Right cardiac atrium (tissue), 5 donors: ENCODE results near the gene TBC1D23. TPM values are rescaled to one million over a fixed set of nuclear protein-coding genes. Genes with fewer than 3 reads are reported as not detected.
"Not testable (repeated sequence)": the region's sequence is repeated elsewhere in the genome, so short reads cannot be mapped to it uniquely, and the experiment has no call there.

Experiments
- ATAC-seq, 2 donors: fragments of 200-7000 bp; cut with Tn5 transposase; one replicate each; pipeline versions ENCODE4 v1.8.0 to v1.9.1; 2020; ENCODE audit warnings: moderate library complexity in 2 of 2, mild to moderate bottlenecking in 1 of 2
- DNase-seq, 3 donors: peaks; one replicate each; pipeline ENCODE4 v3.0.0-alpha.2; 2020
- H3K27ac ChIP-seq: one replicate; pipeline ENCODE4 v1.5.1; 2013; ENCODE audit warnings: mild to moderate bottlenecking, low read length, control low read depth, moderate library complexity
- H3K27me3 ChIP-seq: one replicate; pipeline ENCODE4 v1.6.1; 2013; ENCODE audit not compliant: control insufficient read depth, insufficient read depth
- H3K4me1 ChIP-seq: one replicate; pipeline ENCODE4 v1.6.1; 2013; ENCODE audit warnings: low read length; ENCODE audit not compliant: control insufficient read depth, insufficient read depth
- H3K4me3 ChIP-seq: one replicate; pipeline ENCODE4 v1.5.1; 2013; ENCODE audit warnings: low read length, control low read depth
- H3K9me3 ChIP-seq: one replicate; pipeline ENCODE4 v1.6.1; 2013; ENCODE audit warnings: low read length; ENCODE audit not compliant: control insufficient read depth
- WGBS: extraction: QIAGEN DNeasy Blood & Tissue Kit; methylation state at CpG from one replicate; pipeline ENCODE4 v1.1.7; 2013; 5-methylcytosine and 5-hydroxymethylcytosine counted together
- intact Hi-C, 4 donors: fragments of 100-400 bp; cut with DNase I; formaldehyde crosslinking; loops; one replicate each; pipeline versions ENCODE4 v1.11.0 to v1.14.0; 2022 to 2023
- polyA plus RNA-seq: library from polyadenylated mRNA; stranded (reverse); fragments of 200-250 nt; gene quantifications from one replicate; pipeline ENCODE4 v1.2.3, GENCODE V29; 2013
- total RNA-seq, 4 donors: library from RNA; stranded (reverse); fragmentation: NEBNext Ultra II Directional; extraction: Animal tissue kit (Norgen Biotek cat#: 25700); gene quantifications; one replicate each; pipeline ENCODE4 v1.2.1, GENCODE V29; 2021
- donor health status: healthy with polysubstance abuse.
- donor health status: DM: no; HTN: yes; CAD: no.
- donor health status: DM: no; HTN: no; CAD: no.
- donor health status: DM: no; HTN: yes; CAD: no; lungs with severe emphysema.
- donor health status: DM: yes; HTN: yes; CAD: no.

Gene TBC1D23
- total and polyA plus RNA-seq, 5 donors: 15.0 to 37.4 (median 31.1) TPM

DNA sequence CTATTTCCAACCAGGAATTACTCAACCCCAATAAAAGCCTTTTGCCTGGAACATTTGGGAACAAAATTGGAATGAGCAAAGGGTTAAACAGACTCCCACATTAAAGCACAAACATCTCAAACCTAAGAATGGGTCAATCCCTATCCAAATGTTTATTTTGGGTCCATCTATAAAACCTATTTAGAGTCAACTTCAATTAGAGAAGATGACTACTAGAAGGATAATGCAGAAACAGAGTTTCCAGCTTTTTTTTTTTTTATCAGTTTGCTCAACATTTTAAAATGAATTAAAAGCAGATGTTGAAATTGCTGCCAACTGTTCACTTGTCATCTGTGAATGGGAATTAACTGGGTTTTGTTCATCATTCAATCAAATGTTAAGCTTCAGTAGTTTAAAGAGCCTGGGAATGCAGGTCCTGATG is 4.1 kb upstream of the TBC1D23 start:
- Histone ChIP-seq H3K9me3 (no peaks in the 10 kb centered on the region), H3K4me1 (no peaks in the 10 kb centered on the region), H3K4me3 (no peak overlapping the region), H3K27me3 (no peaks in the 10 kb centered on the region), H3K27ac (no peak overlapping the region)
- intact Hi-C loops: loop anchor here in 3 of 4 donors (5.0 to 10.0 kb wide), 4 partner anchors 92 to 424 kb away; no protein-coding TSS in a partner anchor
- DNase-seq: no peak
- ATAC-seq: no peak

DNA sequence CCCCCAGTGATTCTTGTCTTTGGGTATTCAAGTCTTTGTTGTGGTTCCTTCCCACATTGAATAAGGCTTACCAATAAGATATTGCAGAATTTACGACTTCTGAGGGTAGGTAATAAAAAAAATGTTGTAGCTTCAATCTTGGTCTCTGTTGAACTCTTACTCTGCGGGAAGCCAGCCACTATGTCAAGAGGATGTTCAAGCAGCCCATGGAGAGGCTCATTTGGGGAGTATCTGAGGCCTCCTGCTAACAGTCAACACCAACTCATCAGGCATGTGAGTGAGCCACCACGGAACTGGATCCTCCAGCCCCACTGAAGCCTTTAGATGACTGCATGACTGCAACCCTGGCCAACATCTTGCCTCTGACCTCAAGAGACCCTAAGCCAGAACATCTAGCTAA is 3.2 kb upstream of the TBC1D23 start:
- DNase-seq: no peak
- WGBS: 67% methylated on average over 3 of the region's 3 CpGs
- no peak overlapping the region for H3K4me3 ChIP-seq
- no peaks in the 10 kb centered on the region for H3K27me3 ChIP-seq
- H3K9me3 ChIP-seq: no peaks in the 10 kb centered on the region
- intact Hi-C loops: loop anchor here in 3 of 4 donors (5.0 to 10.0 kb wide), 4 partner anchors 93 to 425 kb away; no protein-coding TSS in a partner anchor
- no peak overlapping the region for H3K27ac ChIP-seq
- ATAC-seq: no peak
- no peaks in the 10 kb centered on the region for H3K4me1 ChIP-seq

DNA sequence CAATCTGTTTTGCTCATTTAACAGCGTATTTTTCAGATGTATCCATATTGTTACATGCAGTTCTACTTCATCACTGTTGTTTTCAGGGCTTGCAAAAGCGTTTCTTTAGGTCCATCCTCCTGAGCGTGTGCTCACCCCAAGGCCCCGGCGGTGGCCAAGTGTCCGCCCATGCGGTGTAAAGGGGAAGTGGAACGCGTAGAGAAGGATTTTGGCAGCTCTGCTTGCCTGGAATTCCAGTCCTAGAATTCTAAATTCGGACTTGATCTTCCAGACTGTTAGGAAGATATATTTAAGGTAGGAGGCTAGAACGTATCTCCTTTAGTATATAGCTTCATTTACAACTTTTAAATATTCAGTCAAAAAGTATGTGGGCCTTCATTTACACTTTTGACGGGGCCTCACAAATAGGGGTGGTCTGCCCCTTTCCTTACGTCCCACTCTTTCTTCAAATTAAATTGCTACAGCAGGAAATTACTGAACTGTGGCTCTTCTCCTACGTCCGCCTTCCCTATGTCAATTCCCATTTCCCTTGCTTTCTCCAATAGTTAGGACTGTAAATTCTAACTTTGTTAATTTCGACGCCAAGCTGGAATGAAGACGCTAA is 609 bp upstream of the TBC1D23 start:
- DNase-seq: peak; percentile 74 to 85 (median 80)
- peak overlapping the region; percentile 94 for H3K27ac ChIP-seq
- no peaks in the 10 kb centered on the region for H3K9me3 ChIP-seq
- intact Hi-C loops: no loop called here
- WGBS: 6% methylated on average over 18 of the region's 18 CpGs
- H3K27me3 ChIP-seq: no peaks in the 10 kb centered on the region
- peak; percentile 63 to 74 for ATAC-seq
- H3K4me1 ChIP-seq: no peaks in the 10 kb centered on the region
- peak overlapping the region; percentile 36 for H3K4me3 ChIP-seq

DNA sequence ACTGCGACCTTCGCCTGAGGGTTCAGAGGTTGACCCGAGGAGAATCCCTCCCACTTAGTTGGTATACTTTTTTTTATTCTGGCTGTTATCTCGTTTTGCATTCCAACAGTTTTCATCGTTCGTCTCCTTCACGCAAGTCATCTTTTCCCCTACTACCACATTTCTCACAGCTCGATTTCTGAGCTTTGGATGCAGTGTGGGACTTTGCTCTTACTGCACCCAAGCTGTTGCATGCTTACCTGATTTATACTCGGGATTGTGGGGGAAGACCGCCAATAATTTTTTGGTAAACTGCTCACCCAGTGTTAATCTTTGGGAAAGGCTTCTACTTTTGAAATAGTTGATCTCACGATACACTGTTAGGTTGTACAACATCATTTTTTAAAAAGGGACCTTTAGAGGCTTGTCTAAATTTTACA is 702 bp downstream of the TBC1D23 start:
- 3% methylated on average over 11 of the region's 11 CpGs for WGBS
- Histone ChIP-seq H3K27ac (peak overlapping the region; percentile 82), H3K27me3 (no peaks in the 10 kb centered on the region), H3K4me3 (peak overlapping the region; percentile 77), H3K9me3 (no peaks in the 10 kb centered on the region), H3K4me1 (no peaks in the 10 kb centered on the region)
- DNase-seq (no peak), ATAC-seq (no peak)
- intact Hi-C loops: no loop called here

DNA sequence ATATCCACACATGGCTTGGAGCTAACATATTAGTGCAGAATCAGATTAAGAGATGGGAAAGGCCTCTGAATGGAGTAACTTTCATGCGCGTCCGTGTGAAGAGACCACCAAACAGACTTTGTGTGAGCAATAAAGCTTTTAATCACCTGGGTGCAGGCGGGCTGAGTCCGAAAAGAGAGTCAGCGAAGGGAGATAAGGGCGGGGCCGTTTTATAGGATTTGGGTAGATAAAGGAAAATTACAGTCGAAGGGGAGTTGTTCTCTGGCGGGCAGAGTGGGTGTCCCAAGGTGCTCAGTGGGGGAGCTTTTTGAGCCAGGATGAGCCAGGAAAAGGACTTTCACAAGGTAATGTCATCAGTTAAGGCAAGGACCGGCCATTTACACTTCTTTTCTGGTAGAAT is 2.1 kb downstream of the TBC1D23 start:
- H3K9me3 ChIP-seq, H3K27ac ChIP-seq, H3K27me3 ChIP-seq, H3K4me3 ChIP-seq, DNase-seq, ATAC-seq, intact Hi-C loops, H3K4me1 ChIP-seq: not testable (repeated sequence)
- WGBS: 80% methylated on average over 11 of the region's 11 CpGs

DNA sequence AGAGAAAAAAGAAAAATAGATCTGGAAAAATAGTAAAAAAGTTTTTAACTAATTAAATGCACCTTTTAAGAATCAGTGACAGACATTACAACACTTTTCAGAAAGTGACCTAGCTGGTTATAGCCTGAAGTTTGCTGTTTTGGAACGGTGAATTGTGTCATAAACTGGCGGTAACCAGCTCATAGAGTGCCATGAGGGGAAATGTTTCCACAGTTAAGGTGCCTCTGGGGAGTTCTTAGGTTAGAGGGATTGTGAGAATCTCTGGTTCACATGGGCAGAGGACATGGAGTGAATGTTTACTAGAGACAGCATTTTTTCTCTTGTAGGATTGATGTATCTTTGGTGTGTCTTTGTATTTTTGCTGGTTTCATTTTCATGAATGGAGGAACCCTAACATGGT is 2.8 kb downstream of the TBC1D23 start:
- H3K4me1 ChIP-seq: no peaks in the 10 kb centered on the region
- WGBS: 72% methylated on average over 2 of the region's 2 CpGs
- H3K27ac ChIP-seq: no peak overlapping the region
- no peak overlapping the region for H3K4me3 ChIP-seq
- intact Hi-C loops: no loop called here
- no peak for ATAC-seq
- no peaks in the 10 kb centered on the region for H3K9me3 ChIP-seq
- no peak for DNase-seq
- H3K27me3 ChIP-seq: no peaks in the 10 kb centered on the region

DNA sequence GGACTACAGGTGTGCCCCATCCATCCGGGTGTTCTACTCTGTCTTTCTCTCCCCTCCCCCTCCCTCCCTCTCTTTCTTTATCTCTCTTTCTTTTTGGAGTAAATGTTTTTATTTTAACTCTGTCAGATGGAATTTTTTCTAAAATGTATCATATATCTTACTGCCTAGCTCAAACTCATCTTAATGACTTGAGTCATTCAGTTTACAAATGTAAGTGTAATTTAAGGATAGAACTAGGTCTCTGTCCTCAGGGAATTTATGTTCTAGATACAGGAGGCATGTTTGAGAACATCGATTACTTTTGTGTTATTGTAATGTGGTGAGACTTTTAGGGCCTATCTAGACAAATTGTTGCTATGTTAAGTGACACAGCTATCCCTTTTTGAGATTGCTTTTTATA is 3.5 kb downstream of the TBC1D23 start:
- DNase-seq: no peak
- Histone ChIP-seq H3K4me3 (no peak overlapping the region), H3K27me3 (no peaks in the 10 kb centered on the region), H3K4me1 (no peaks in the 10 kb centered on the region), H3K27ac (no peak overlapping the region), H3K9me3 (no peaks in the 10 kb centered on the region)
- intact Hi-C loops: no loop called here
- no peak for ATAC-seq
- WGBS: 51% methylated on average over 2 of the region's 2 CpGs

DNA sequence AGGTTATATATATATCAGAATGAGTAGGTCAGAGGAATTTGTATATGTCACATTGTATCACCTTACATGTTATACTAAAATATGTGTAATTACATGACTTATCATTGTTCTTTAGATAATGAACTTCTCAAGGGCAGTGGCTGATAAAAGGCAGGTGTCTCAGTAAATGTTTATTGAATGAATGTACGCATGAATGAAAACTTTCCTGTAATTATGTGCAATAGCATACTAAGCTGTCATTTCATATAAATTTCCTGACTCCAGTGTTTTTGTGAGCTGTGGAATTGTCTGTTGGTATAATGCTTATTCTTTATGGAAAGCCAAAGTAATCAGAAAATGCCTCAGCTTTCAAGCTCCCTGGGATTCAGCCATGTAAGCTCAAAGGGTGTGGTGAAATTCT is 4.2 kb downstream of the TBC1D23 start:
- intact Hi-C loops: no loop called here
- no peak for ATAC-seq
- 95% methylated on average over 1 of the region's 1 CpG for WGBS
- H3K4me3 ChIP-seq: no peak overlapping the region
- H3K27me3 ChIP-seq: no peaks in the 10 kb centered on the region
- DNase-seq: no peak
- H3K9me3 ChIP-seq: no peaks in the 10 kb centered on the region
- no peaks in the 10 kb centered on the region for H3K4me1 ChIP-seq
- no peak overlapping the region for H3K27ac ChIP-seq

DNA sequence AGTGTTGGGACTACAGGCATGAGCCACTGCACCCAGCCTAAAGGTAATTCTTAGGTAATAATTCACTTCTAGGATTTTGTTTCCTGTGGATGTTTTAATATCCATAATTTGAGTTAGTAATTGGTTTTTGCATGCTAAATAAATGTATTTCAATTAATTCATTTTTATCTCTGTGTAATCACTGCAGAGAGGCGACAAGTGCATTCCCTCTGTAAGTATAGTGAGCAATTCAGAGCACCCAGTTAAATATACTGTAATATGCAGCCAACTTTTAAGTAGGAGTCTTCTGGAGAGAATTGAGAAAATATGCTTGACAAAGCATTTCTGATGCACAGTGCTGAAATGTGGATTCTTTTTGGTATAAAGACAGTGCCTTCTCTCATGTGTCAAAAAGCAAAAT is 5.7 kb downstream of the TBC1D23 start:
- intact Hi-C loops: no loop called here
- no peaks in the 10 kb centered on the region for H3K9me3 ChIP-seq
- no peak overlapping the region for H3K27ac ChIP-seq
- H3K4me1 ChIP-seq: no peaks in the 10 kb centered on the region
- ATAC-seq (no peak), DNase-seq (no peak)
- WGBS: 69% methylated on average over 1 of the region's 1 CpG
- H3K27me3 ChIP-seq: no peaks in the 10 kb centered on the region
- no peak overlapping the region for H3K4me3 ChIP-seq

DNA sequence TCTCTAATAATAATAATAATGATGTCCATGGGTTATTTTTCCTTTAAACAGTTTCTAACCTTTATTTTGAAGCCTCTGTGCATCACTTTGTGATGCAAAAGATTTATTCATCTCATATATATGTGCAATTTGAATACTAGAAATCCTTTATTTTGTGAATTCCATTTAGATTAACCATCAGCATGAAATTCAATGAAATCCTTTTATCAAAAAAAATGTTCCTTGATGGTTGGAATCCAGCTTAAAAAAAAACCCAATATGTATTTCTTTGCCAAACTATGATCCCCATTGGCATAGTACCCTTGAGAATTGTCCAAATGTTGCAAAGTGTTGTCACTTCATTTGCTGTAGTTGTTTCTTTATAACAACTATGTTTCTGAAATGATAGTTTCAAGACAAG is 7.4 kb downstream of the TBC1D23 start:
- ATAC-seq (no peak), DNase-seq (no peak)
- no peak overlapping the region for H3K27ac ChIP-seq
- H3K9me3 ChIP-seq: no peaks in the 10 kb centered on the region
- no peaks in the 10 kb centered on the region for H3K27me3 ChIP-seq
- intact Hi-C loops: no loop called here
- no peak overlapping the region for H3K4me3 ChIP-seq
- no peaks in the 10 kb centered on the region for H3K4me1 ChIP-seq

DNA sequence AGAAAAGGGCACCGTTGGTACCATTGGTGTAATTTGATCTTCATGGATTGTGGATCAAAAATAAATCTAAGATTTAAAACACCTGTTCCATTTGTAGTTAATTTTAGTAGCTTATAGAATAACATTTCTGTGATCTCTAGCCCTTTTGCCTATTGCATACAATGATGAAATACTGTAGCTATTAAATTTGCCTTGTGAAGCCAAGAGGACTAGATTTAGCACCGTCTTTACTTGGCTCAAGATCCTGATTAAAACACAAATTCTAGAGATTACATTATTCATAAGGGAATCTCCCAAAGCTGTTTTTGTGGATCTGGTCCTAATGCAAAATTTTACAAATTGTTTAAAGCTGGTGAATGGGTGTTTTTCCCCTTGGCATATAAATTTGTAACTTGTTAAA is 8.2 kb downstream of the TBC1D23 start:
- 19% methylated on average over 2 of the region's 2 CpGs for WGBS
- Histone ChIP-seq H3K9me3 (no peaks in the 10 kb centered on the region), H3K27me3 (no peaks in the 10 kb centered on the region), H3K4me3 (no peak overlapping the region), H3K4me1 (no peaks in the 10 kb centered on the region), H3K27ac (no peak overlapping the region)
- no peak for ATAC-seq
- DNase-seq: no peak
- intact Hi-C loops: no loop called here
